B cell (primary cell): ENCODE data around the gene HGFAC. TPM values are rescaled to one million over a fixed set of nuclear protein-coding genes. Genes with fewer than 3 reads are reported as not detected.

Source experiments
- ATAC-seq: fragments of 200-7000 bp; cut with Tn5 transposase; one replicate; pipeline ENCODE4 v1.10.0; 2021; ENCODE audit warnings: low read depth, mild to moderate bottlenecking, moderate number of reproducible peaks, moderate library complexity
- CTCF ChIA-PET: fragments of 350-600 bp; sonication (Branson Sonifier 250); formaldehyde crosslinking; loops from one replicate; lab custom pipeline; 2021; ENCODE audit warnings: antibody characterized with exemption, inconsistent platforms; lab: Charles Lee
- POLR2A ChIA-PET: fragments of 350-600 bp; sonication (Branson Sonifier 250); formaldehyde crosslinking; loops from one replicate; lab custom pipeline; 2021; ENCODE audit warnings: antibody characterized with exemption; lab: Charles Lee
- DNase-seq: peaks from one replicate; pipeline ENCODE4 v3.0.0; 2013
- H2AFZ ChIP-seq: 2 replicates; pipeline ENCODE4 v1.6.1; 2012; ENCODE audit warnings: mild to moderate bottlenecking, low read depth, low read length; ENCODE audit not compliant: insufficient read depth, poor library complexity, severe bottlenecking
- H3K27ac ChIP-seq, 2 donors: 1 replicate in 1 of 2; 2 replicates in 1 of 2; pipeline ENCODE4 v1.5.1; 2012 to 2013; ENCODE audit warnings: low read length in 2 of 2, mild to moderate bottlenecking in 2 of 2, moderate library complexity in 1 of 2
- H3K27me3 ChIP-seq, 4 experiments: fragments of 200-600 bp in 1 of 4; sonication (generic) in 1 of 4; replicated peaks in 1 of 4; 1 replicate in 2 of 4; 2 replicates in 2 of 4; pipeline versions ENCODE4 v1.6.1 to v1.7.0; 2013 to 2016; ENCODE audit warnings: low read length in 3 of 4, mild to moderate bottlenecking in 2 of 4, mixed read lengths in 1 of 4, moderate library complexity in 1 of 4; ENCODE audit not compliant: insufficient read depth in 4 of 4, control insufficient read depth in 3 of 4; ENCODE audit errors: control extremely low read depth in 1 of 4
- H3K36me3 ChIP-seq, 2 experiments: replicated peaks in 1 of 2; 1 replicate in 1 of 2; 2 replicates in 1 of 2; pipeline versions ENCODE4 v1.6.1 to v1.7.1; 2013; ENCODE audit warnings: low read length in 1 of 2; ENCODE audit not compliant: insufficient read depth in 2 of 2, control insufficient read depth in 1 of 2; ENCODE audit errors: control extremely low read depth in 1 of 2, extremely low read depth in 1 of 2
- H3K4me1 ChIP-seq, 2 donors: fragments of 200-600 bp in 1 of 2; sonication (generic) in 1 of 2; 1 replicate in 1 of 2; 2 replicates in 1 of 2; pipeline versions ENCODE4 v1.5.1 to v1.6.1; 2013 to 2017; ENCODE audit warnings: low read length in 2 of 2; ENCODE audit not compliant: control insufficient read depth in 2 of 2, insufficient read depth in 2 of 2
- H3K4me2 ChIP-seq: replicated peaks from 2 replicates; pipeline ENCODE3; 2012; ENCODE audit warnings: mild to moderate bottlenecking, low read depth, low read length; ENCODE audit not compliant: poor library complexity, severe bottlenecking
- H3K4me3 ChIP-seq, 5 experiments: fragments of 200-600 bp in 1 of 5; sonication (generic) in 1 of 5; 1 replicate in 3 of 5; 2 replicates in 2 of 5; pipeline versions ENCODE4 v1.5.1 to v1.7.0; 2011 to 2016; ENCODE audit warnings: low read length in 4 of 5, mild to moderate bottlenecking in 4 of 5, low read depth in 2 of 5, control low read depth in 1 of 5, moderate library complexity in 1 of 5; ENCODE audit not compliant: insufficient read depth in 1 of 5; ENCODE audit errors: control extremely low read depth in 1 of 5, extremely low read depth in 1 of 5
- H3K79me2 ChIP-seq: fragments of 200-600 bp; sonication (generic); one replicate; pipeline ENCODE4 v1.6.0; 2016; ENCODE audit warnings: low read length; ENCODE audit not compliant: control insufficient read depth, insufficient read depth
- H3K9ac ChIP-seq: fragments of 200-600 bp; sonication (generic); 2 replicates; pipeline ENCODE4 v1.6.1; 2017; ENCODE audit warnings: mild to moderate bottlenecking, low read length, moderate library complexity
- H3K9me3 ChIP-seq, 3 donors: one replicate each; pipeline versions ENCODE4 v1.6.1 to v1.7.1; 2013; ENCODE audit warnings: low read length in 2 of 3; ENCODE audit not compliant: control insufficient read depth in 2 of 3, insufficient read depth in 1 of 3; ENCODE audit errors: control extremely low read depth in 1 of 3
- H4K20me1 ChIP-seq: 2 replicates; pipeline ENCODE4 v1.6.0; 2012; ENCODE audit warnings: mild to moderate bottlenecking, low read length; ENCODE audit not compliant: insufficient read depth, control insufficient read depth, poor library complexity, severe bottlenecking
- H3K27ac Mint-ChIP-seq: one replicate; pipeline ENCODE4 v1.8.0; 2021; ENCODE audit warnings: mixed read lengths
- H3K27me3 Mint-ChIP-seq: one replicate; pipeline ENCODE4 v1.8.0; 2021; ENCODE audit warnings: mixed read lengths
- H3K4me1 Mint-ChIP-seq: one replicate; pipeline ENCODE4 v1.8.0; 2021; ENCODE audit warnings: mixed read lengths
- H3K4me3 Mint-ChIP-seq: one replicate; pipeline ENCODE4 v1.8.0; 2021; ENCODE audit warnings: mixed read lengths
- H3K9me3 Mint-ChIP-seq: one replicate; pipeline ENCODE4 v1.8.0; 2022; ENCODE audit warnings: mixed read lengths; ENCODE audit not compliant: insufficient read depth
- EZH2 ChIP-seq: IDR thresholded peaks from 2 replicates; pipeline ENCODE4 v1.6.1; 2012; ENCODE audit warnings: borderline replicate concordance, low read depth, mild to moderate bottlenecking, moderate library complexity, low read length; ENCODE audit not compliant: insufficient read depth, poor library complexity, severe bottlenecking
- WGBS: methylation state at CpG from one replicate; pipeline ENCODE4 v1.1.5; 2013; ENCODE audit warnings: missing lambda C conversion rate; ENCODE audit not compliant: insufficient coverage; 5-methylcytosine and 5-hydroxymethylcytosine counted together
- intact Hi-C: fragments of 100-400 bp; cut with micrococcal nuclease; formaldehyde crosslinking; loops from one replicate; pipeline ENCODE4 v1.10.0; 2022
- polyA plus RNA-seq: library from polyadenylated mRNA; depleted of rRNA; stranded (reverse); fragments of >200 nt; gene quantifications from 2 replicates; pipeline ENCODE4 v1.2.3, GENCODE V29; 2012
- total RNA-seq, 2 donors: library from RNA; stranded (reverse); fragments of 120-200 nt in 1 of 2; gene quantifications; 1 replicate in 1 of 2; 2 replicates in 1 of 2; pipeline versions ENCODE4 v1.2.3 to v1.2.4, GENCODE V29; 2013 to 2022
- TF ChIP-seq, protein P1 (sequence below): fragments of 200-600 bp; IDR thresholded peaks from one replicate; pipeline ENCODE4 v1.8.0; 2022; ENCODE audit warnings: antibody characterized with exemption, mild to moderate bottlenecking

The HGFAC gene
- total and polyA plus RNA-seq, 2 donors (not counting 1 experiment from before 2014, with no cell fraction given): not detected

DNA sequence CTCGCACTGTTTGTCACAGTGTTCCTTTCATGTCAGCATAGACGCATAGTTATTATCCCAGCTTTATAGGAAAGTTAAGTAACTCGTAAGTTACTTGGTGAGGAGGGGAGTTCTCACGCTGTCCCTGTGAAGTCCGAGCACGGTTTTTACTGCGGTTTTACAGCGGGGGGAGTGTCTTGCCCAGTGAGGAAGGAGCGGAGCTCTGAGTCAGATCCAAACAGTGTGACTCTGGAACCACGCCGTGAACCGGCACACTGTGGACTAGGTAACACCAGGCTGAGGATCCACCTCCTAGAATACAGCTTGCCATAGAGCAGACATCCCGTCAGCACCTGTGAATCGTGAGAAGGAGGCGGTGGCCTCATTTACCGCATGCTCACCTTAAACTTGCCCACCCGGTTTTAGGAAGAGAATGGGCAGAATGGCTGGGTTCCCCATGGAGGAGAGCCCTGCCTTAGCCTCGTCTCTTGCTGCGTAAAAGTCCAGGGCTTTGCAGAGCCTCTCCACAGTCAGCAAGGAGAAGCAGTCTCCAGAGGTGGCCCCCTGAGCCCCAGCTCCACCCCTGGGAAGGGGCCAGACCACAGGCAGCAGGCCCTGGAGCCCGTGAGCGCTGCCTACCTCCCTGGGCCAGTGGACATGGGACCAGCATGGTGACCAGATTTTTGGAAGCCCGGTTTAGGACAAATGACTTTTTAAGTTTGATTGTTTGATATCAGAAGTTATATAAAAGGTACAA lies 40.2 kb upstream of the HGFAC start:
- H3K9me3 ChIP-seq: peaks cover 0 to 13% (median 0%) of the 10 kb centered on the region in 3 donors
- Mint-ChIP-seq H3K4me3 (no peak overlapping the region), H3K9me3 (peaks cover 4% of the 10 kb centered on the region), H3K27me3 (no peaks in the 10 kb centered on the region), H3K4me1 (peaks cover 13% of the 10 kb centered on the region), H3K27ac (no peak overlapping the region)
- H3K79me2 ChIP-seq: no peaks in the 10 kb centered on the region
- DNase-seq (no peak), ATAC-seq (no peak)
- H3K4me1 ChIP-seq: peaks cover 0 to 2% of the 10 kb centered on the region in 2 donors
- intact Hi-C loops: no loop called here
- no peak overlapping the region for H3K4me3 ChIP-seq
- WGBS: 97% methylated on average over 18 of the region's 22 CpGs
- H3K9ac ChIP-seq: no peak overlapping the region
- H3K27me3 ChIP-seq: no peaks in the 10 kb centered on the region
- H4K20me1 ChIP-seq: no peaks in the 10 kb centered on the region
- CTCF ChIA-PET: no interaction called here
- no peak for TF ChIP-seq EZH2
- TF ChIP-seq, protein P1, sequence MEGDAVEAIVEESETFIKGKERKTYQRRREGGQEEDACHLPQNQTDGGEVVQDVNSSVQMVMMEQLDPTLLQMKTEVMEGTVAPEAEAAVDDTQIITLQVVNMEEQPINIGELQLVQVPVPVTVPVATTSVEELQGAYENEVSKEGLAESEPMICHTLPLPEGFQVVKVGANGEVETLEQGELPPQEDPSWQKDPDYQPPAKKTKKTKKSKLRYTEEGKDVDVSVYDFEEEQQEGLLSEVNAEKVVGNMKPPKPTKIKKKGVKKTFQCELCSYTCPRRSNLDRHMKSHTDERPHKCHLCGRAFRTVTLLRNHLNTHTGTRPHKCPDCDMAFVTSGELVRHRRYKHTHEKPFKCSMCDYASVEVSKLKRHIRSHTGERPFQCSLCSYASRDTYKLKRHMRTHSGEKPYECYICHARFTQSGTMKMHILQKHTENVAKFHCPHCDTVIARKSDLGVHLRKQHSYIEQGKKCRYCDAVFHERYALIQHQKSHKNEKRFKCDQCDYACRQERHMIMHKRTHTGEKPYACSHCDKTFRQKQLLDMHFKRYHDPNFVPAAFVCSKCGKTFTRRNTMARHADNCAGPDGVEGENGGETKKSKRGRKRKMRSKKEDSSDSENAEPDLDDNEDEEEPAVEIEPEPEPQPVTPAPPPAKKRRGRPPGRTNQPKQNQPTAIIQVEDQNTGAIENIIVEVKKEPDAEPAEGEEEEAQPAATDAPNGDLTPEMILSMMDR: no peak
- H3K27ac ChIP-seq: no peak overlapping the region
- H3K4me2 ChIP-seq: no peak overlapping the region
- POLR2A ChIA-PET: no interaction called here
- no peak overlapping the region for H2AFZ ChIP-seq
- H3K36me3 ChIP-seq: no peaks in the 10 kb centered on the region

DNA sequence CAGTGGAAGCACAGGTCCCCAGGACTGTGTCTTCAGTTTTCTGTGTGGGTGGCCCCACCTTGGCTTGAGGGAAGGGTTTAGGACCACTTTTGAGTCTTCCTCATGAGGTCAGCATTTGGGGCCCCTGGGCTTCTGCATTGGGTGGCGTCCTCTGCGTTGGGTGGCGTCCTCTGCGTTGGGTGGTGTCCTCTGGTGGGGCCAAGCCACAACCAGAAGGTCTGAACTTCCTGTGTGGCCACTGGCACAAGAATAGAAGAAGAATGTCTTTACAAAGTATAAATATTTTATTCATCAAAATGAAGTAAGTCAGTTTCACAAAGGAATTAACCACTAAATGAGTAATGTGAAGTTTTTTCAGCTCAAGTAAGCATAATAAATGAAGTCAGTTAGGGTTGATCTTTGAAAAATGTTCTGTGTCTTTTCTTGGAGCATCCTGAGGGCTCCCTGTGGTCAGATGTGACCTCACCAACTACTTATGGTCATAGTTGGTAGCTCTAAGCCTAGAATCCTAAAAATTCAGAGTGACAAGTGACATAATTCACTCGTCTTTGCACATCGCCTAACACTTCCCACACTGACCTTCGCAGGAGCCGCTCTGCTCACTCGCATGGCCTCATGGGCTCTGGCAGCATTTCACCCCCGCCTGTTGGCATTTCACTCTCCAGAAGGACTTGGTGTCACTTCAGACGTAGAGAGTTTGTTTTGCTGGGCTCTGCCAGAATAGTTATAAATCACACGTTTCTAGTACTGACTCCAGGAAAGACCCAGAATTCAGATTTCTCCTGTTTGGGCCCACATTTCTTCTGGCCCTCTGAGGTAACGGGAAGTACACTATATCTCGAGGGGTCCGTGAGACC lies 39.0 kb upstream of the HGFAC start:
- intact Hi-C loops: no loop called here
- Histone ChIP-seq H3K9me3 (peaks cover 0 to 9% (median 0%) of the 10 kb centered on the region in 3 donors), H3K79me2 (no peaks in the 10 kb centered on the region), H3K4me1 (peaks cover 0 to 2% of the 10 kb centered on the region in 2 donors), H3K36me3 (no peaks in the 10 kb centered on the region), H3K4me3 (no peak overlapping the region), H4K20me1 (no peaks in the 10 kb centered on the region), H3K9ac (no peak overlapping the region), H2AFZ (no peak overlapping the region), H3K4me2 (no peak overlapping the region), H3K27me3 (no peaks in the 10 kb centered on the region), H3K27ac (no peak overlapping the region)
- ChIA-PET POLR2A (no interaction called here), CTCF (no interaction called here)
- 98% methylated on average over 11 of the region's 15 CpGs for WGBS
- H3K4me1 Mint-ChIP-seq: peaks cover 13% of the 10 kb centered on the region
- no peak for ATAC-seq
- no peak overlapping the region for H3K27ac Mint-ChIP-seq
- H3K27me3 Mint-ChIP-seq: no peaks in the 10 kb centered on the region
- TF ChIP-seq EZH2: no peak
- TF ChIP-seq, protein P1: no peak
- H3K9me3 Mint-ChIP-seq: peaks cover 4% of the 10 kb centered on the region
- no peak for DNase-seq
- no peak overlapping the region for H3K4me3 Mint-ChIP-seq
